WERI-Rb-1 (cell line): Measurements from ENCODE around the gene RNPEPL1.

Experiments used
- DNase-seq: peaks from one replicate; pipeline ENCODE4 v3.0.0-alpha.2; 2020
- H3K27ac ChIP-seq: fragments of 250-450 bp; sonication (Bioruptor Pico); 2 replicates; pipeline ENCODE4 v1.5.1; 2020; ENCODE audit warnings: mild to moderate bottlenecking, moderate library complexity
- H3K27me3 ChIP-seq: fragments of 250-450 bp; sonication (Bioruptor Pico); 2 replicates; pipeline ENCODE4 v1.5.1; 2021; ENCODE audit warnings: mild to moderate bottlenecking, low read depth, moderate library complexity; ENCODE audit not compliant: insufficient read depth, severe bottlenecking
- H3K36me3 ChIP-seq: fragments of 250-450 bp; sonication (Bioruptor Pico); 2 replicates; pipeline ENCODE4 v1.5.1; 2020; ENCODE audit warnings: mild to moderate bottlenecking, moderate library complexity
- H3K4me3 ChIP-seq: 2 replicates; pipeline ENCODE4 v1.5.1; 2011; ENCODE audit warnings: low read depth, mild to moderate bottlenecking, control low read depth, low read length
- H3K9me3 ChIP-seq: fragments of 250-450 bp; sonication (Bioruptor Pico); 2 replicates; pipeline ENCODE4 v1.5.1; 2021; ENCODE audit warnings: mild to moderate bottlenecking, moderate library complexity; ENCODE audit not compliant: severe bottlenecking
- CTCF ChIP-seq: IDR thresholded peaks from 2 replicates; pipeline ENCODE4 v1.5.1; 2011; ENCODE audit warnings: low read depth, mild to moderate bottlenecking, control low read depth, inconsistent platforms, low read length

Gene RNPEPL1

GRCh38 chr2:240566203-240567136 is 1.8 kb upstream of the RNPEPL1 start:
- peak; percentile 77 for TF ChIP-seq CTCF
- peaks cover 17% of the 10 kb centered on the region for H3K36me3 ChIP-seq
- H3K4me3 ChIP-seq: peak overlapping the region; percentile 43
- no peaks in the 10 kb centered on the region for H3K9me3 ChIP-seq
- no peaks in the 10 kb centered on the region for H3K27me3 ChIP-seq
- DNase-seq: peak; percentile 92
- peak overlapping the region; percentile 85 for H3K27ac ChIP-seq

- Histone ChIP-seq H3K9me3 (no peaks in the 10 kb centered on the region), H3K27me3 (no peaks in the 10 kb centered on the region), H3K27ac (no peak overlapping the region), H3K36me3 (peaks cover 10% of the 10 kb centered on the region), H3K4me3 (peak overlapping the region; percentile 62)
- DNase-seq: peak; percentile 8
- no peak for TF ChIP-seq CTCF
Observed at GRCh38 chr2:240567137-240567871, 980 bp upstream of the RNPEPL1 start.

DNA sequence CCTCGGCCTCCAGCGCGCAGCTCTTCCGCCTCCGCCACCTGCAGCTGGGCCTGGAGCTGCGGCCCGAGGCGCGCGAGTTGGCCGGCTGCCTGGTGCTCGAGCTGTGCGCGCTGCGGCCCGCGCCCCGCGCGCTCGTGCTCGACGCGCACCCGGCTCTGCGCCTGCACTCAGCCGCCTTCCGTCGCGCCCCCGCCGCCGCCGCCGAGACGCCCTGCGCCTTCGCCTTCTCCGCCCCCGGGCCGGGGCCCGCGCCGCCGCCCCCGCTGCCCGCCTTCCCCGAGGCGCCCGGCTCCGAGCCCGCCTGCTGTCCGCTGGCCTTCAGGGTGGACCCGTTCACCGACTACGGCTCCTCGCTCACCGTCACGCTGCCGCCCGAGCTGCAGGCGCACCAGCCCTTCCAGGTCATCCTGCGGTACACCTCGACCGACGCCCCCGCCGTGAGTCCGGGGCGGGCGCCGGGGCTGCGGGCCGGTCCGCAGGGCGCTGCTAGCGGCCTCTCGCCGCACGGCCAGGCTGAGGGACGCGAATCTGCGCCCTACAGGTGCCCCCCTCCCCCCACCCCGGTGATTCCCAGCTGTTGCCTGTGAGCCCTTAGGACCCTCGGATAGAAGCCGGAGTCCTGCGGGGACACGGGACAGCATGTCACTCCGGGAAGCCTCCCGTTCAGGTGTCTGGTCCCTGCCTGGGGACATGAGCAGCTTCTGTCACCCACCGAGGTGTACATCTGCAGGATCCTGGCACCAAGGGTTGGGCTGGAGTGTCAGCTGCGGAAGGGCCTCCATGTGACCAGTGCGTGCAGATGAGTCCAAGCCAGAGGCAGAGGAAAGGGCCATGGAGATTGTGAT is 616 bp downstream of the RNPEPL1 start:
- peak; percentile 35 for DNase-seq
- no peaks in the 10 kb centered on the region for H3K9me3 ChIP-seq
- H3K27me3 ChIP-seq: no peaks in the 10 kb centered on the region
- no peaks in the 10 kb centered on the region for H3K36me3 ChIP-seq
- peak overlapping the region; percentile 72 for H3K27ac ChIP-seq
- TF ChIP-seq CTCF: no peak
- H3K4me3 ChIP-seq: peak overlapping the region; percentile 53

GRCh38 chr2:240569523-240569997 is 1.3 kb downstream of the RNPEPL1 start:
- no peak for TF ChIP-seq CTCF
- no peaks in the 10 kb centered on the region for H3K9me3 ChIP-seq
- no peaks in the 10 kb centered on the region for H3K36me3 ChIP-seq
- no peaks in the 10 kb centered on the region for H3K27me3 ChIP-seq
- DNase-seq: no peak
- no peak overlapping the region for H3K27ac ChIP-seq
- peak overlapping the region; percentile 53 for H3K4me3 ChIP-seq

GRCh38 chr2:240569998-240570530 is 1.8 kb downstream of the RNPEPL1 start:
- no peak overlapping the region for H3K4me3 ChIP-seq
- no peaks in the 10 kb centered on the region for H3K27me3 ChIP-seq
- H3K27ac ChIP-seq: no peak overlapping the region
- no peaks in the 10 kb centered on the region for H3K9me3 ChIP-seq
- no peak for TF ChIP-seq CTCF
- H3K36me3 ChIP-seq: no peaks in the 10 kb centered on the region
- peak; percentile 6 for DNase-seq
